GM12874 (cell line): ENCODE results near the gene NAXE.

Experiments
- TF ChIP-seq, protein P1 (sequence below): IDR thresholded peaks from 2 replicates; pipeline ENCODE4 v1.5.1; 2011; ENCODE audit warnings: low read depth, mild to moderate bottlenecking, control low read depth, low read length, moderate library complexity; ENCODE audit not compliant: insufficient read depth

The NAXE gene

DNA sequence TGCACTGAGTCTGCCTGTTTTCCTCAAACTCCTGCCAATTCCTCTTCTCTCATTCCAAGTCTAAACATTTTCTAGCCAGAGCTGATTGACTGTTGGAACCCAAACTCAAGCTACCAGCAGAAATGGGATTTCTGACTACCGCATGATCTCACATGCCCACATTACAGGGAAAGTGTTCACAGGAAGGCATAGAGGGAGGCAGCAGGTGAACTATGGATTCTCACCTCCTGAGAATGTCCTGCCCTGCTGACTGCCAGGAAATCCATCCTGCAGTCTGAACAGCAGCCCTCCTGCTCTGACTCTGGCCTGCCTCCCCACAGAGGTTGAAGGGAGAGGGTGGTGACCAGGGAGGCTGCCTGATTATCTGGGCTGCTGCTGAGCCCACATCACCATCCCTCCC is 41.7 kb upstream of the NAXE start:
- TF ChIP-seq, protein P1, sequence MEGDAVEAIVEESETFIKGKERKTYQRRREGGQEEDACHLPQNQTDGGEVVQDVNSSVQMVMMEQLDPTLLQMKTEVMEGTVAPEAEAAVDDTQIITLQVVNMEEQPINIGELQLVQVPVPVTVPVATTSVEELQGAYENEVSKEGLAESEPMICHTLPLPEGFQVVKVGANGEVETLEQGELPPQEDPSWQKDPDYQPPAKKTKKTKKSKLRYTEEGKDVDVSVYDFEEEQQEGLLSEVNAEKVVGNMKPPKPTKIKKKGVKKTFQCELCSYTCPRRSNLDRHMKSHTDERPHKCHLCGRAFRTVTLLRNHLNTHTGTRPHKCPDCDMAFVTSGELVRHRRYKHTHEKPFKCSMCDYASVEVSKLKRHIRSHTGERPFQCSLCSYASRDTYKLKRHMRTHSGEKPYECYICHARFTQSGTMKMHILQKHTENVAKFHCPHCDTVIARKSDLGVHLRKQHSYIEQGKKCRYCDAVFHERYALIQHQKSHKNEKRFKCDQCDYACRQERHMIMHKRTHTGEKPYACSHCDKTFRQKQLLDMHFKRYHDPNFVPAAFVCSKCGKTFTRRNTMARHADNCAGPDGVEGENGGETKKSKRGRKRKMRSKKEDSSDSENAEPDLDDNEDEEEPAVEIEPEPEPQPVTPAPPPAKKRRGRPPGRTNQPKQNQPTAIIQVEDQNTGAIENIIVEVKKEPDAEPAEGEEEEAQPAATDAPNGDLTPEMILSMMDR = no peak

DNA sequence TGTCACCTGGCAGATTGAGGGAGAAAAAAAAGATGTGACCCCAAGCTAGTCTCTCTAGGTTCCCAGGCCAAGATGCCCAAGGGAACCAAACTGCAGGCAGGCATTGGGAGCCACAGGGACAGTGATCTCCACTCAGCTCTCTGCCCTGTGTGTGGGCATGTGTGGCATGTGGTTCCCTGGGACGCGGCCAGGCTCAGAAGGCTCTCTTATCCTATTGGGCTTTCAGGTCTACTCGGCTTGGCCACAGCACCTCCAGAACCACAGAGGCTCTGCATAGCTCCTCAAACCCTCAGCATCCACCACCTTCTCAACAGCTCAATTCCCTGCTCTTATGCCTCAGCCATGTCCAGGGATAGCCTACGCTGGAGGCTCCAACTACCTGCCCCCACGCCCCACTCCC is 41.2 kb upstream of the NAXE start:
- TF ChIP-seq, protein P1 = no peak

DNA sequence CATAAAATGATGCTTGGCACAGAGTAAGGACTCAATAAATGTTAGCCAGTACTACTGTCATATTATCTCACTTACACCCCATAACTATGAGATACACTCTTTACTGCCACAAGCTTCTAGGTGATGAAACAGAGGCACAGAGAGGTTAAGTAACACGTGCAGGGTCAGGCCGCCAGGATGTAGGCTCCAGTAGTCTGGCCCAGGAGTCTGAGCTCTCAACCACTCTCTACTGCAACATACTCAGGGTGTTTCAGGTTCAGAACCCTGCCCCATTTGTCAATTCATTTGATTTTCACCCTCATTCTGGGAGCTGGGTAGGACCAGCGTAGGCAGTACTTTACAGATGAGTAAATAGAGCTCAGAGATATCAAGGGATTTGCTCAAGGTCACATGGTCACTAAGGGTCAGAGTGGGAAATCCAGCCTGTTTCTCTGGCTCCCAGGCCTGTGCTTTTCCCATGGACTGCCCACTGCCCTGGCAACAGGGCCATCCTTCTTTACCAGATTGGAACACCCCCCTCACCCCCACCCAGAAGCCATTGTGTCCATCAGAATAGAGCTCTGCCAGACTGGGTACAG is 40.4 kb upstream of the NAXE start:
- TF ChIP-seq, protein P1 = no peak

DNA sequence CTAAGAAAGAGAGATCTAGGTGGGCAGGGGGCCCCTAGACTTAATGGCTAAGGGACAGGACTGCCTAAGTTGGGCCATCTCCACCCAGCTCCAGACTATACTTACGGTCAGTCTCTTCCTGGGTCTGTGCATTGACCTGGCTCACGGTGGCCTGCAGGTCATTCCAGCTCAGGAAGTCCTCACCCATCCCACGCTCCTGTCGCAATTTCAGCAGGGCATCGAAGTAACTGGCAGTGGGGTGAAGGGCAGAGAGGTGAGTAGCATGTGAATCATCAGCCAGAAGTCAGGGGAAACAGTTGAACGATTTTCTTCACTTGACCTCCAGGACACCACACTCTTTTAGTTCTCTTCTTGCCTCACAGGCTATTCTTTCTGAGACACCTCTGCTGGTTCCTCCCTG is 39.7 kb upstream of the NAXE start:
- TF ChIP-seq, protein P1 = no peak

DNA sequence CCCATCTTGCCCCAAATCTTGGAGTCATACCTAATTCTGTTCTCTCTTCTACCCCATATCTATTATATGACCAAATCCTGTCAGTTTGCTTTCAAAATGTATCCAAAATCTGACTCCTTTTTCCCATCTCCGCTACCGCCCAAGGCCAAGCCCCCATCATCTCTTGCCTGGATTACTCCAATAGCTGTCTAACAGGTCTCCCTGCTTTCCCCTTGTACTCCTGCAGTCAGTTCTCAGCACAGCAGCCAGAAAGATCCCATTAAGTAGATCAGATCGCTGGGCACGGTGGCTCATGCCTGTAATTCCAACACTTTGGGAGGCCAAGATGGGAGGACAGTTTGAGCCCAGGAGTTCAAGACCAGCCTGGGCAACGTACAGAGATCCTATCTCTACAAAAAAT is 39.1 kb upstream of the NAXE start:
- TF ChIP-seq, protein P1 = no peak

DNA sequence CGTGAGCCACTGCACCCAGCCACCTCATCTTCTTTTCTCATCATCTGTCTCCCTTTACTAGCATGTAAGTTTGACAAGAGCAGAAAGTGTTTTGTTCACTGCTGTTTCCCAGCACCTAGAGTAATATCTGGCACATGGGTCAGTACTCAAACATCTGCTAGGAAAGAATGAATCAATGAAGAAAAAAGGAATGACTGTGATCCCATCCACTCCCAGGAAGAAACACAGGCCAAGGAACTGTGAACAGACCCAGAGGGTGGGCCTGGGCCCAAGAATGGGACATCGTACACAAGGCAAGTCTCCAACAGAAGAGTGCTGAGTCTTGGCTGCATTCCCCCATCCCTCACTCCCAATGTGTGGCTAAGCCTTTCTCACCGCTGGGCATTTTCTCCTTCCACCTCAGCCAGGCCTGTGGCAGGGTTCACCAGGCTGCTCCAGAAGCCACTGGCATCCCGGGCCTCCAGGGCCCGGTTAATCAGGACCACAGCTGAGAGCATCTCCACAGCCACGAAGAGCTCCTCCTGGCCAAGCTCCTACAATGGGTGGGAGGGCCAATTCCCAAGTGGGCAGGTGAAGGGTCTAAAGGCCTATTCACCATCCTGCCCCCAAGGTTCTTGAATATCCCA is 37.6 kb upstream of the NAXE start:
- TF ChIP-seq, protein P1 = no peak

DNA sequence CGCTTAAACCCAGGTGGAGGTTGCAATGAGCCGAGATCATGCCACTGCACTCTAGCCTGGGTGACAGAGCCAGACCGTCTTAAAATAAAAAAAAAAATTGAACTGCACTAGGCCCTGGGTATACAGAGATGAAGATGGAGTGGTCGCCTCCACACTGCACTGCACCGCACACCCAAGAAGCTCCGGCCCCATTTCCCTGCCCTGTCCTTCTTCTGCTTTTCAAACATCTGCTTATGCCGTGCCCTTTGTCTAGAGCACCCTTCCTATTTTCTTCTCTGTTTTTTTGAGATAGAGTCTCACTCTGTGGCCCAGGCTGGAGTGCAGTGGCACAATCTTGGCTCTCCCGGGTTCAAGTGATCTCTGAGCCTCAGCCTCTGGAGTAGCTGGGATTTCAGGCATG is 36.6 kb upstream of the NAXE start:
- TF ChIP-seq, protein P1 = no peak
